Caco-2 (cell line): ENCODE data around the gene QSOX2. TPM values are rescaled to one million over a fixed set of nuclear protein-coding genes. Genes with fewer than 3 reads are reported as not detected.

Source experiments
- BruUV-seq: library from RNA; stranded (reverse); fragments of 400-500 nt; replicated peaks from 2 replicates; lab custom pipeline; 2021; lab: Mats Ljungman, UMichigan
- CTCF ChIA-PET: fragments of 300-600 bp; sonication (Branson Sonifier 250); formaldehyde crosslinking; loops from one replicate; lab custom pipeline; 2022; ENCODE audit warnings: antibody characterized with exemption; lab: Charles Lee
- POLR2A ChIA-PET: fragments of 300-600 bp; sonication (Branson Sonifier 250); formaldehyde crosslinking; loops from one replicate; lab custom pipeline; 2022; ENCODE audit warnings: antibody characterized with exemption; lab: Charles Lee
- DNase-seq, 2 experiments: peaks; one replicate each; pipeline versions ENCODE4 v3.0.0 to v3.0.0-alpha.2; 2020 to 2022
- H3K27me3 ChIP-seq: replicated peaks from 2 replicates; pipeline ENCODE4 v1.6.0; 2011; ENCODE audit warnings: low read length; ENCODE audit not compliant: control insufficient read depth, insufficient read depth
- H3K36me3 ChIP-seq: 2 replicates; pipeline ENCODE4 v1.5.1; 2011; ENCODE audit warnings: low read length; ENCODE audit not compliant: control insufficient read depth, insufficient read depth
- H3K4me1 ChIP-seq: fragments of 250-450 bp; sonication (Bioruptor Pico); 2 replicates; pipeline ENCODE4 v1.5.1; 2020; ENCODE audit warnings: mild to moderate bottlenecking
- H3K4me3 ChIP-seq: 2 replicates; pipeline ENCODE4 v1.5.1; 2011; ENCODE audit warnings: low read depth, mild to moderate bottlenecking, control low read depth, low read length
- H3K9me3 ChIP-seq: fragments of 250-450 bp; sonication (Bioruptor Pico); 2 replicates; pipeline ENCODE4 v1.5.1; 2020; ENCODE audit warnings: mild to moderate bottlenecking, moderate library complexity
- H3K27ac Mint-ChIP-seq: one replicate; pipeline ENCODE4 v1.8.0; 2022; ENCODE audit warnings: mixed read lengths; ENCODE audit not compliant: unreplicated experiment
- H3K27me3 Mint-ChIP-seq: one replicate; pipeline ENCODE4 v1.8.0; 2022; ENCODE audit warnings: mixed read lengths; ENCODE audit not compliant: insufficient read depth, unreplicated experiment
- H3K36me3 Mint-ChIP-seq: one replicate; pipeline ENCODE4 v1.8.0; 2022; ENCODE audit warnings: mild to moderate bottlenecking, mixed read lengths; ENCODE audit not compliant: insufficient read depth, unreplicated experiment
- H3K4me1 Mint-ChIP-seq: one replicate; pipeline ENCODE4 v1.8.0; 2022; ENCODE audit warnings: low read depth, mixed read lengths; ENCODE audit not compliant: unreplicated experiment
- H3K4me3 Mint-ChIP-seq: one replicate; pipeline ENCODE4 v1.8.0; 2022; ENCODE audit warnings: mild to moderate bottlenecking, moderate library complexity, mixed read lengths; ENCODE audit not compliant: unreplicated experiment
- H3K9me3 Mint-ChIP-seq: one replicate; pipeline ENCODE4 v1.8.0; 2022; ENCODE audit warnings: mixed read lengths; ENCODE audit not compliant: unreplicated experiment
- intact Hi-C: fragments of 100-400 bp; cut with micrococcal nuclease; formaldehyde crosslinking; loops from one replicate; pipeline ENCODE4 v1.10.0; 2022; ENCODE audit not compliant: unreplicated experiment
- total RNA-seq: library from RNA; stranded (reverse); gene quantifications from 2 replicates; pipeline ENCODE4 v1.2.3, GENCODE V29; 2022
- TF ChIP-seq, protein P1 (sequence below), 2 experiments: fragments of 200-600 bp in 1 of 2; IDR thresholded peaks; 1 replicate in 1 of 2; 2 replicates in 1 of 2; pipeline versions ENCODE4 v1.5.1 to v1.8.0; 2011 to 2022; ENCODE audit warnings: antibody characterized with exemption in 1 of 2, control low read depth in 1 of 2, inconsistent platforms in 1 of 2, low read depth in 1 of 2, low read length in 1 of 2, mild to moderate bottlenecking in 1 of 2, moderate library complexity in 1 of 2; ENCODE audit not compliant: insufficient read depth in 1 of 2, severe bottlenecking in 1 of 2, unreplicated experiment in 1 of 2

The QSOX2 gene
- total RNA-seq, 1 experiment from 2014 or later: 29.6 TPM

DNA sequence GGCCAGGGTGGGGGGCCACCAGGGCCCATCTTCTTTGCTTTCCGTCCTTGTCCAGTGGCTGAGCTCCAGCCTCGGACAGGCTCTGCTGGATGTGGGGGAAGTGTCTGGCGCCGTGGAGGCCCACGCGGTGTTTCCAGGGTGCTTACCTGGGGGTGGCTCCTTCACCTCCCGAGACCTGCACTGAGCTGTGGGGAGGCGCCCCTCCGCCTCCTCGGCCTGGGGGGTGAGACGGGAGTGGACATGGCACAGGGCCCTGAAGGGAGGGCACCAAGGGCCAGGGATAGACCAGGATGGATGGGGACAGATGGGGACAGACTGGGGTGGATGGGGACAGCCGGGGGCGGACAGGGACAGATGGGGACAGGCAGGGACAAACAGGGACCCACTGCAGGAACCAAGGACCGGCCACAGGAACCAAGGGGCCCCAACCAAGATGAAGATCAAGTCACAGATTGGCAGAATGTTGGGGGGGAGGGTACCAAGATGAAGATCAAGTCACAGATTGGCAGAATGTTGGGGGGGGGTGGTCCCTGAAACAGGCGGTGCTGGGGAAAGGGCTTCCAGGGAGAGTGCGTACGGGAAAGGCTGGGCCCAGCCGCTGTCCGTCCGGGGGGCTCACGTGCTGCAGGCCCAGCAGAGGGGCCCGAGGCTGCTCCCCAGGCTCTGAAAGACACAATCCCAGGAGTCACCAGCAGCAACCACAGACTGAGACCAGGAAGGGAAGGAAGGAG is 13.3 kb upstream of the QSOX2 start:
- no peak overlapping the region for H3K4me3 ChIP-seq
- POLR2A ChIA-PET: no interaction called here
- intact Hi-C loops: no loop called here
- no peak for DNase-seq
- Mint-ChIP-seq H3K9me3 (no peaks in the 10 kb centered on the region), H3K4me3 (no peak overlapping the region), H3K36me3 (peaks cover 4% of the 10 kb centered on the region), H3K4me1 (no peaks in the 10 kb centered on the region), H3K27me3 (no peaks in the 10 kb centered on the region), H3K27ac (no peak overlapping the region)
- no TSS peak for BruUV-seq
- no peaks in the 10 kb centered on the region for H3K4me1 ChIP-seq
- TF ChIP-seq, protein P1, sequence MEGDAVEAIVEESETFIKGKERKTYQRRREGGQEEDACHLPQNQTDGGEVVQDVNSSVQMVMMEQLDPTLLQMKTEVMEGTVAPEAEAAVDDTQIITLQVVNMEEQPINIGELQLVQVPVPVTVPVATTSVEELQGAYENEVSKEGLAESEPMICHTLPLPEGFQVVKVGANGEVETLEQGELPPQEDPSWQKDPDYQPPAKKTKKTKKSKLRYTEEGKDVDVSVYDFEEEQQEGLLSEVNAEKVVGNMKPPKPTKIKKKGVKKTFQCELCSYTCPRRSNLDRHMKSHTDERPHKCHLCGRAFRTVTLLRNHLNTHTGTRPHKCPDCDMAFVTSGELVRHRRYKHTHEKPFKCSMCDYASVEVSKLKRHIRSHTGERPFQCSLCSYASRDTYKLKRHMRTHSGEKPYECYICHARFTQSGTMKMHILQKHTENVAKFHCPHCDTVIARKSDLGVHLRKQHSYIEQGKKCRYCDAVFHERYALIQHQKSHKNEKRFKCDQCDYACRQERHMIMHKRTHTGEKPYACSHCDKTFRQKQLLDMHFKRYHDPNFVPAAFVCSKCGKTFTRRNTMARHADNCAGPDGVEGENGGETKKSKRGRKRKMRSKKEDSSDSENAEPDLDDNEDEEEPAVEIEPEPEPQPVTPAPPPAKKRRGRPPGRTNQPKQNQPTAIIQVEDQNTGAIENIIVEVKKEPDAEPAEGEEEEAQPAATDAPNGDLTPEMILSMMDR (IDR thresholded peaks at IDR 0.05; ENCODE audit: insufficient read depth in 1 of 2, low read depth in 1 of 2, low read length in 1 of 2, severe bottlenecking in 1 of 2, unreplicated experiment in 1 of 2): no peak
- no peaks in the 10 kb centered on the region for H3K9me3 ChIP-seq
- H3K36me3 ChIP-seq: no peaks in the 10 kb centered on the region
- CTCF ChIA-PET: interaction anchor here (0.7 kb wide), 1 partner anchor 32 kb away, joined by 3 read pairs; no protein-coding TSS in a partner anchor
- no peaks in the 10 kb centered on the region for H3K27me3 ChIP-seq

DNA sequence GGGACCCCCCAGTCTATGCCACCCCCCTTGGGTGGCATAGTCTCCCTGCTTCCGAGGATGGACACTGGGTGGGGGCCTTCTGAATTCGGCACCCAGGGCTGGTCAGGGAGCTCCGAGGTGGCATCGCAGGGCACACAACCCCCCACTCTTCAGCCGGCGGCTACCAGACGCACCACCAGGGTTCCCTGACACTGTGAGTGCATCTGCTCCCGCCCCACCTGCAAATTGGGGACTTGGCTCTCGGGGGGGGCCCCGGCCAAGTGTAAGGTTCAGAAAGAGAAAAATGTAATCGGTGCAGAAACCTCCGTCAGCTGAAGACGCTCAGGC is 12.7 kb upstream of the QSOX2 start:
- H3K4me3 Mint-ChIP-seq: no peak overlapping the region
- DNase-seq: no peak
- Histone ChIP-seq H3K4me3 (no peak overlapping the region), H3K9me3 (no peaks in the 10 kb centered on the region), H3K27me3 (no peaks in the 10 kb centered on the region), H3K4me1 (no peaks in the 10 kb centered on the region), H3K36me3 (no peaks in the 10 kb centered on the region)
- no peaks in the 10 kb centered on the region for H3K27me3 Mint-ChIP-seq
- H3K4me1 Mint-ChIP-seq: no peaks in the 10 kb centered on the region
- TF ChIP-seq, protein P1 (IDR thresholded peaks at IDR 0.05; ENCODE audit: insufficient read depth in 1 of 2, low read depth in 1 of 2, low read length in 1 of 2, severe bottlenecking in 1 of 2, unreplicated experiment in 1 of 2): no peak
- ChIA-PET CTCF (no interaction called here), POLR2A (no interaction called here)
- H3K9me3 Mint-ChIP-seq: no peaks in the 10 kb centered on the region
- no TSS peak for BruUV-seq
- intact Hi-C loops: no loop called here
- no peak overlapping the region for H3K27ac Mint-ChIP-seq
- H3K36me3 Mint-ChIP-seq: peaks cover 4% of the 10 kb centered on the region

DNA sequence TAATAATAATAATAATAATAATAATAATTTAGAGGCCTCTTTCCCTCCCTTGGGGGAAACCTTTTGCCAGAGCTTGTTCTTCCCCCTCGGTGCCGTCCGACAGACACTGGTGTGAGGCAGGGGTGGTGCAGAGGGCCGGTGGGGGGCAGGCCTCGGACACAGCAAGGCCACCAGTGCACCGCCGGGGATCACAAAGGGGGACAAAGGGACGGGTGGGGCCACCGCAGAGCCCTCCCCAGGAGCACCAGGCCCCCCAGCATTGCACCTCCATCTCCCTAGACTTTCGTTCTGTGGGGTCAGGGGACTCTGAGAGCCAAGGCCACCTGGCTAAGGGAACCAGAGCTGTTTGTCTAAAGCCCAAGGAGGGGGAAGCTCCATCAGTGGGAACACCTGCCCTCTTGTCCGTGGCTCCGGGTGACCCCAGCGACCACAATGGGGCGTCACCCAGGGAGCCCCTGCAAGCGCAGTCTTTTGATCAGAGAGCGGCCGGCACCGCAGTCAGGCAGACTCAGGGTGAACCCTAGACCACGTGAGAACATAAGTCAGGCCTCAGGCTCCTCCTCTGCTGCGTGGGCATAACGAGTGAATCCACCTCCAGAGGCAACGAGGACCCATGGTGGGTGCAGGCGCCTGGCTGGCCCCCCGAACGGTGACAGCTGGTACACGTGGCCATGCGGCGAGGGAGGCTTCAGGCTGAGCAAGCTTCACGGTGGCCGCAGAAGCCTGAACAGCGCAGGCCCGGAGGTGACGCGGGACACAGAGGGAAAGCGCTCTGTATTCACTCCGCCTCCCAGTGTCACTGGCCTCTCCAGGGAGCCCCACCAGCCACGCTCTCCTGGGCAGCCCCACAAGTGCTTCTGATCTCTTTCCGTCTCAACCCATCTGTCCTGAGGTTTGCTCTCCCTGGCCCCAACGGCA is 12.0 kb upstream of the QSOX2 start:
- peaks cover 4% of the 10 kb centered on the region for H3K36me3 Mint-ChIP-seq
- intact Hi-C loops: no loop called here
- no peak overlapping the region for H3K4me3 Mint-ChIP-seq
- no peak overlapping the region for H3K27ac Mint-ChIP-seq
- H3K27me3 Mint-ChIP-seq: no peaks in the 10 kb centered on the region
- H3K36me3 ChIP-seq: no peaks in the 10 kb centered on the region
- no peaks in the 10 kb centered on the region for H3K27me3 ChIP-seq
- H3K4me1 ChIP-seq: no peaks in the 10 kb centered on the region
- BruUV-seq: no TSS peak
- H3K4me1 Mint-ChIP-seq: no peaks in the 10 kb centered on the region
- TF ChIP-seq, protein P1 (IDR thresholded peaks at IDR 0.05; ENCODE audit: insufficient read depth in 1 of 2, low read depth in 1 of 2, low read length in 1 of 2, severe bottlenecking in 1 of 2, unreplicated experiment in 1 of 2): no peak
- H3K9me3 ChIP-seq: no peaks in the 10 kb centered on the region
- H3K9me3 Mint-ChIP-seq: no peaks in the 10 kb centered on the region
- POLR2A ChIA-PET: no interaction called here
- CTCF ChIA-PET: no interaction called here
- no peak for DNase-seq
- H3K4me3 ChIP-seq: no peak overlapping the region
